Keratinocyte (primary cell): Measurements from ENCODE around the gene IQCF2. TPM values are rescaled to one million over a fixed set of nuclear protein-coding genes. Genes with fewer than 3 reads are reported as not detected.

Source experiments
- DNase-seq: peaks from one replicate; pipeline ENCODE4 v3.0.0-alpha.2; 2011; ENCODE audit warnings: low read depth, missing footprints, low spot score
- FAIRE-seq: peaks from 2 replicates; lab custom pipeline; 2011; peaks lifted over from hg19 to GRCh38; lab: Jason Lieb, UNC
- H2AFZ ChIP-seq: 2 replicates; pipeline ENCODE4 v1.6.0; 2012; ENCODE audit warnings: low read length, control low read depth, inconsistent platforms; ENCODE audit not compliant: control insufficient read depth
- H3K27ac ChIP-seq: 2 replicates; pipeline ENCODE4 v1.5.1; 2011; ENCODE audit warnings: low read length; ENCODE audit not compliant: control insufficient read depth, insufficient read depth
- H3K27me3 ChIP-seq: 3 replicates; pipeline ENCODE4 v1.6.0; 2011; ENCODE audit warnings: low read length; ENCODE audit not compliant: control insufficient read depth, insufficient read depth; ENCODE audit errors: extremely low read depth
- H3K36me3 ChIP-seq, 2 experiments: 2 replicates in 1 of 2; 3 replicates in 1 of 2; pipeline ENCODE4 v1.5.1; 2011; ENCODE audit warnings: low read length in 2 of 2, mild to moderate bottlenecking in 1 of 2; ENCODE audit not compliant: control insufficient read depth in 2 of 2, insufficient read depth in 2 of 2; ENCODE audit errors: extremely low read depth in 1 of 2
- H3K4me1 ChIP-seq: 3 replicates; pipeline ENCODE4 v1.5.1; 2011; ENCODE audit warnings: low read length; ENCODE audit not compliant: control insufficient read depth, insufficient read depth; ENCODE audit errors: extremely low read depth
- H3K4me2 ChIP-seq: 3 replicates; pipeline ENCODE4 v1.6.0; 2011; ENCODE audit warnings: low read depth, low read length; ENCODE audit not compliant: control insufficient read depth, insufficient read depth; ENCODE audit errors: extremely low read depth
- H3K4me3 ChIP-seq, 3 experiments: fragments of 200-600 bp in 1 of 3; sonication (generic) in 1 of 3; 2 replicates in 2 of 3; 3 replicates in 1 of 3; pipeline ENCODE4 v1.5.1; 2011 to 2016; ENCODE audit warnings: low read length in 3 of 3, mild to moderate bottlenecking in 3 of 3, control low read depth in 2 of 3, inconsistent platforms in 1 of 3, low read depth in 1 of 3, mixed read lengths in 1 of 3, mixed run types in 1 of 3, moderate library complexity in 1 of 3; ENCODE audit not compliant: control insufficient read depth in 2 of 3, insufficient read depth in 2 of 3; ENCODE audit errors: extremely low read depth in 1 of 3
- H3K79me2 ChIP-seq: 2 replicates; pipeline ENCODE4 v1.6.0; 2012; ENCODE audit warnings: low read length; ENCODE audit not compliant: control insufficient read depth, insufficient read depth
- H3K9ac ChIP-seq: 3 replicates; pipeline ENCODE4 v1.6.0; 2011; ENCODE audit warnings: low read length; ENCODE audit not compliant: control insufficient read depth, insufficient read depth; ENCODE audit errors: extremely low read depth
- H3K9me1 ChIP-seq: 3 replicates; pipeline ENCODE4 v1.6.0; 2011; ENCODE audit warnings: low read length; ENCODE audit not compliant: control insufficient read depth, insufficient read depth; ENCODE audit errors: extremely low read depth
- H3K9me3 ChIP-seq: 2 replicates; pipeline ENCODE4 v1.5.1; 2012; ENCODE audit warnings: low read depth, low read length; ENCODE audit not compliant: control insufficient read depth
- H4K20me1 ChIP-seq: 3 replicates; pipeline ENCODE4 v1.6.0; 2011; ENCODE audit warnings: low read length; ENCODE audit not compliant: control insufficient read depth, insufficient read depth; ENCODE audit errors: extremely low read depth
- CTCF ChIP-seq, 3 experiments: IDR thresholded peaks in 1 of 3; conservative IDR thresholded peaks in 1 of 3; optimal IDR thresholded peaks in 1 of 3; 2 replicates in 2 of 3; 3 replicates in 1 of 3; pipeline versions ENCODE3 to v1.5.1; 2011; ENCODE audit warnings: low read length in 3 of 3, mild to moderate bottlenecking in 3 of 3, moderate library complexity in 2 of 3, control low read depth in 1 of 3, inconsistent platforms in 1 of 3; ENCODE audit not compliant: insufficient read depth in 2 of 3; ENCODE audit errors: extremely low read depth in 1 of 3
- EZH2 ChIP-seq: IDR thresholded peaks from one replicate; pipeline ENCODE4 v1.6.1; 2012; ENCODE audit warnings: inconsistent platforms, mild to moderate bottlenecking, low read length, moderate library complexity
- dilution Hi-C: fragments of 300-500 bp; cut with MboI; formaldehyde crosslinking; loops from one replicate; pipeline ENCODE4 v1.7.0; 2020; ENCODE audit warnings: low sequenced_read_pairs; ENCODE audit not compliant: extremely low pct_ligation_motif_present
- polyA plus RNA-seq, 5 experiments: library from polyadenylated mRNA; depleted of rRNA in 3 of 5; stranded (reverse) in 3 of 5; stranded (forward) in 1 of 5; unstranded in 1 of 5; fragments of >200 nt; gene quantifications; 1 replicate in 1 of 5; 2 replicates in 3 of 5; 3 replicates in 1 of 5; pipeline versions ENCODE4 v1.2.1 to v1.2.3, GENCODE V29; 2011 to 2012; ENCODE audit warnings: missing spikeins in 2 of 5, low read depth in 1 of 5, low replicate concordance in 1 of 5

Gene IQCF2
- polyA plus RNA-seq, 1 donor (not counting 4 experiments of a cell fraction or from before 2014, with no cell fraction given), result not detected

GRCh38 chr3:51874889-51875288 is 13.5 kb downstream of the IQCF2 start:
- Histone ChIP-seq H3K36me3 (no peaks in the 10 kb centered on the region), H3K4me1 (no peaks in the 10 kb centered on the region), H3K79me2 (no peaks in the 10 kb centered on the region), H3K4me2 (no peak overlapping the region), H4K20me1 (no peaks in the 10 kb centered on the region), H2AFZ (no peak overlapping the region), H3K27me3 (peaks cover 15% of the 10 kb centered on the region), H3K9me3 (no peaks in the 10 kb centered on the region), H3K9ac (no peak overlapping the region), H3K27ac (no peak overlapping the region), H3K9me1 (no peaks in the 10 kb centered on the region), H3K4me3 (no peak overlapping the region)
- FAIRE-seq (no peak), DNase-seq (no peak)
- no peak for TF ChIP-seq CTCF (optimal IDR thresholded peaks at IDR 0.05 in 1 of 3, IDR thresholded peaks at IDR 0.05 in 1 of 3, conservative IDR thresholded peaks at IDR 0.05 in 1 of 3; ENCODE audit: extremely low read depth in 1 of 3, insufficient read depth in 2 of 3, low read length in 3 of 3)
- no peak for TF ChIP-seq EZH2
- dilution Hi-C loops, result no loop called here

GRCh38 chr3:51875501-51875900 is 14.1 kb downstream of the IQCF2 start, which contains the start of gene IQCF5:
TSS of gene IQCF5 (minus strand) at chr3:51875601. CDS start at chr3:51875531, 70 bp downstream.
- no peak for FAIRE-seq

More at GRCh38 chr3:51875501-51875900, 14.1 kb downstream of the IQCF2 start, which contains the start of gene IQCF5:
- Histone ChIP-seq H3K4me1 (no peaks in the 10 kb centered on the region), H3K9me1 (no peaks in the 10 kb centered on the region), H3K9ac (no peak within 1 kb of the TSS), H4K20me1 (no peaks in the 10 kb centered on the region), H3K4me3 (no peak within 1 kb of the TSS), H2AFZ (no peak within 1 kb of the TSS), H3K9me3 (no peaks in the 10 kb centered on the region), H3K36me3 (no peaks in the 10 kb centered on the region), H3K4me2 (no peak within 1 kb of the TSS), H3K79me2 (no peaks in the 10 kb centered on the region), H3K27me3 (peaks cover 15% of the 10 kb centered on the region), H3K27ac (no peak within 1 kb of the TSS)
- TF ChIP-seq CTCF (optimal IDR thresholded peaks at IDR 0.05 in 1 of 3, IDR thresholded peaks at IDR 0.05 in 1 of 3, conservative IDR thresholded peaks at IDR 0.05 in 1 of 3; ENCODE audit: extremely low read depth in 1 of 3, insufficient read depth in 2 of 3, low read length in 3 of 3), result no peak
- TF ChIP-seq EZH2, result no peak
- dilution Hi-C loops, result no loop called here
- no peak for DNase-seq
